T47D (cell line): ENCODE results near the gene FBXL16.

Experiments
- DNase-seq, 2 experiments: peaks; one replicate each; pipeline versions ENCODE4 v3.0.0 to v3.0.0-alpha.2; 2011 to 2012; ENCODE audit warnings: low read depth in 1 of 2, low spot score in 1 of 2
- JUND ChIP-seq: IDR thresholded peaks from 2 replicates; pipeline ENCODE4 v1.6.1; 2012; ENCODE audit warnings: low read depth
- in situ Hi-C: cut with HindIII; loops from 2 replicates; pipeline ENCODE4 v1.10.0; 2016; ENCODE audit warnings: low sequenced_read_pairs, low pct_unique_long_range_greater_than_20kb

Gene FBXL16

DNA sequence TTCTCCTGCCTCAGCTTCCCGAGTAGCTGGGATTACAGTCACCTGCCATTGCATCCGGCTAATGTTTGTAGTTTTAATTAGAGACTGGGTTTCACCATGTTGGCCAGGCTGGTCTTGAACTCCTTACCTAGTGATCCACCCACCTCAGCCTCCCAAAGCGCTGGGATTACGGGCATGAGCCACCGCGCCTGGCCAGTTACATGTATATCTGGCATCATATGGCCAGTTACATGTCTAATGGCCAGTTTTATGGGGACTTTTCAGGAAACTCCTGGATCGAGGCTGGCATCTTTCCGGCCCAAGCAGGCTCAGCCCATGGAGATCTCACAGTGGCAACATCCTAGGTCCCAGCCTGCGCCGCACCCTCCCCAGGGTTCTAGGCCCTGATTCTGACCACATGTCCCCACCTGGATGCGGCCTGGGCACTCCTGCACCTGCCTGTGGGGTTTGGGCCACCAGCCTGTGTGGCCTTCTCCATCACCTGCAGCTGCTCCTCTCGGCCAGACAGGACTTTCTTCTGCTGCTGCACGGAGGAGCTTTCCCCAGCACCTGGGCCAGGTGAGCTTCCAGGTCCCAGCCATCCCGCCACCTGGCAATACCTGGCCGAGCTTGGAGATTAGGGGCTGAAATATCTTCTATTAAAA, 36.5 kb upstream of the FBXL16 start:
- no peak for DNase-seq
- TF ChIP-seq JUND, result no peak
- in situ Hi-C loops, result no loop called here

- peak; percentile 92 to 95 for DNase-seq
- no peak for TF ChIP-seq JUND
- in situ Hi-C loops, result no loop called here
Observed at GRCh38 chr16:740764-741505, 35.3 kb upstream of the FBXL16 start, which contains the start of gene CIAO3. CIAO3 (minus strand) TSS chr16:740997; CDS start chr16:740985, 12 bp downstream.

DNA sequence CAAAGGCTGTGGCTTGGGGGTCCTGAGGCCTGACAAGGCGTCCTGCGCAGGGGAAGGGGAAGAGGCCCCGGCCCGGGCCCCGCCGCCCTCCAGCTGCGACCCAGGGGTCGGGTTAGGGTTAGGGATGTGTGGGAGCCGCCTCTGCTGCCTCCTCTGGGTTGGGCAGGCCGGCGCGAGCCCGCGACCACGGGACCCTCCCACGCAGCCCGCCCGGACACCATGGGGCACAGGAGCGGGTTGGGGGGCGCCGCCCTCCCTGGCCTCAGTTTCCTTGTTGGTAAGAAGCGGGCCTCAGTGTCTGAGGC, 34.8 kb upstream of the FBXL16 start:
- in situ Hi-C loops, result no loop called here
- TF ChIP-seq JUND, result no peak
- no peak for DNase-seq

DNA sequence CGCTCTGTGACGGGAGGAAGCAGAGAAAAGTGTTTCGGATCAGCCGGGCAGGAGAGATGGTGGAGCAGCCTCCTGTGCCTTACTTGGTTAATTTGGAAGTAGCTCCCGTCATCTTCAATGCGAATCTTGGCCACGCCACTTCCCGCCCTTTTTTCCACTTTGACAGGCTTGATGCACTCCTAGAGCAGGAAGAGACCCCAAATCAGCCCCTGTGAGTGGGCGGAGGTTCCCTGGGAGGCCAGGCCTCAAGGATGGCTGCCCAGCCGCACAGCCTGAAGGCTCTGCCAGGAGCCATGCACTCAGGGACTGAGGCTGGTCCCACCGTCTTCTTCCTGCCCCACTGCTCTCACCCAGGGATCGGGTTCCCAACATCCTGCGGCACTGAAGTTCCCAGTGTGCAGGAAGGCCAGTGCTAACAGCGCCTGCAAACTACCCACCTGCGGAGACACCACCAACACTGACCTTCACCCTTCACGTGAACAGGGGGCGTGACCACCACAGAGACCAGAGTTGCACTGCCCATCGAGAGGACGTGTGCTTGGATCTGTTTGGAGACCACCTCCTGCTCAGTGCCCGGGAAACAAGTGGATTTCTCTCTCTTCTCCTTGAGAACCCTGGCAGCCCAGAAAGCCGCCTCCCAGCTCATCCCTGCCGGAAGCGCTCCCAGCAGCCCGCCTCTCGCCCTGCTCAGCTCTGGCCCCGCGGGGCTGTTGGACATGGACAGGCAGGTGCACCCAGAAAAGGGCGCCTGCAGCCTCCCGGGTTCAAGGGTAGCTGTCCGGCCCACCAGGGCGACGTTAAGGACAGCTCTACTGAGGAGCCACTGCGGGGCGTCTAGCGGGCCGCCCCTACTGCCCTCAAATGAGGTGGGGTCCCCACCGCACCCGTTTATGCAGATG, 34.2 kb upstream of the FBXL16 start:
- DNase-seq, result no peak
- no peak for TF ChIP-seq JUND
- in situ Hi-C loops, result no loop called here

DNA sequence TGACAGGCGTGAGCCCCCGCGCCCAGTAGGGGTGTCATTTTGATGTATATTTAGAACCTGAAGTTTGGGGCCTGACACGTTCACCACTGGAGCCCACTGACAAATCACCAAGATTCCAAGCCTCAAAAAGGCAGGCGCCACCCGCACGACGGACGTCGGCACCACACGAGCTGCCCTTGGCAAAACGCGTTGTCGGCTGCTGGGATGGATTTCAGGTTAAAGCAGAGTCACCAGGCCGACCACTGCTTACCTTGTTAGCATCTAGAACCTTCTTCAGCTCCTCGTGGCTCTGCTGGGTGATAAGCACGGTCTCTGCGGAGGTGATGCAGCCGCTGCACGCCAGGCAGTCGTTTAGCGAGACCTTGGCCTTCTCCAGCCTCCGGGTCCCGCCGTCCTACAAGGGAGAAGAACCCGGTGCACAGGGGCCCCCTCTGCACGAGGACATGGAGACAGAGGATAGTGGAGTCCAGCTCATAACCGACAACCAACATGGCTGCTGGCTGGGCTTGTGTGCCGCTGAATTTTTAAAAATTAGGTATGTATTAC, 31.4 kb upstream of the FBXL16 start:
- no peak for TF ChIP-seq JUND
- no peak for DNase-seq
- in situ Hi-C loops, result no loop called here

DNA sequence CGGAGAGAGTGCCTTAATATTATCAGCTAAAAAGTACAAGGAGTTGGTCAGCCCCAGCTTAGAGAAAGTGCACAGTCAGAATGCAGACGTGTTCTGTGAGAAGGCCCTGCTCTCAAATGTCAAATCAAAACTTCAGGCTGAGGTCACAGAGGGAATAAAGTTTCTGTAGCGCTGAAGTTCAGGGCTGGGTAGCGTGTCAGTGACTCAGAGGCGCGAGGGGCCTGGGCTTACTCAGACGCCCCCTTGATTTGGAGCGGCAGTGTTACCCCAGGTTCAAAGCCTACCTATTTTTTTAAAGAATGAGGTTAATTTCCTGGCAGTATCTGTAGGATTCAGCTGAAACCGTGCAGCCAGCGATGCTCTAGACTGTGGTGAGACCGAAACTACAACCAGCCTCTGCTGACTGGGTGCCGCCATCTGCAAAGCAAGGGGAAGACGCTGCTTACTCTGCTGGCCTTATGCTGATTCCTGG, 30.4 kb upstream of the FBXL16 start:
- no peak for TF ChIP-seq JUND
- no peak for DNase-seq
- in situ Hi-C loops, result no loop called here

DNA sequence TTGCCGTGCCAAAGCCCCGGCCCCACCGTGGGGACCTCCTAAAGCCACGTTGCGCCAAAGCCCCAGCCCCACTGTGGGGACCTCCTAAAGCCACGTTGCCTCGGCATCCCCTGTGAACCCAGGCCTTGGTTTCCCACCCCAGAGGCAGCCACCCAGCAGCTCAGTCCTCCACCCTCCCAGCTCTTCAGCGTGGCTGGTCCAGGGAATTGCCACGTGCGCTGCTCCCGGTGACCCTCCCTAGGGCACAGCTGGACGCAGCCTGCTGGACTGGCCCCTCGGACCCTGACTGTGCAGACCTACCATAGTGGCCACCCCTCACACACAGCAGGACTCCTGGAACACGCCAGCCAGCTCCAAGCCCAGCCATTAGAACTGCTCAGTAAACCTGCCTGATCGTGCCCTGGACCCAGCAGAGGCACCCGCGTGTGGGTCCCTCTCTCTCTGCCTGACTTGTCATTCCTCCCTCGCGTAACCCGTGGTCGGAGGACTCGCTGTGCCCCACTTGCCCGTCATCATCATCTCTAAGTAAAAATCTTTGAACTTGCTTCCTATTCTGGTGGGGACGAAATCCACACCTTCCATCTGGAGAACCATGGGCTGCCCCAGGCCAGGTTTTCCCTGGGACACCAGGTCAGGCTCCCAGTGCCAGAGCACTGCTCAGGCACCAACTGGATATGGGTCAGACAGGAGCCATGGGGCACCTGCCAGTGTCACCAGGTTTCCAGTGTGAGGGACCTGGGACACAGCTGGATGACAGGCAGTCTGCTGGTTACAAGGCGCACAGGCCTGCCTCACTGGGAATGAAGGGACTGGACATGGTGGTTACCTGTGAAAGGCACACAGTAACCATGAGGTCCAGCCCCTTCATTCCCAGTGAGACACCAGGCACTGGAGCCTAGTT, 29.6 kb upstream of the FBXL16 start:
- no peak for TF ChIP-seq JUND

DNA sequence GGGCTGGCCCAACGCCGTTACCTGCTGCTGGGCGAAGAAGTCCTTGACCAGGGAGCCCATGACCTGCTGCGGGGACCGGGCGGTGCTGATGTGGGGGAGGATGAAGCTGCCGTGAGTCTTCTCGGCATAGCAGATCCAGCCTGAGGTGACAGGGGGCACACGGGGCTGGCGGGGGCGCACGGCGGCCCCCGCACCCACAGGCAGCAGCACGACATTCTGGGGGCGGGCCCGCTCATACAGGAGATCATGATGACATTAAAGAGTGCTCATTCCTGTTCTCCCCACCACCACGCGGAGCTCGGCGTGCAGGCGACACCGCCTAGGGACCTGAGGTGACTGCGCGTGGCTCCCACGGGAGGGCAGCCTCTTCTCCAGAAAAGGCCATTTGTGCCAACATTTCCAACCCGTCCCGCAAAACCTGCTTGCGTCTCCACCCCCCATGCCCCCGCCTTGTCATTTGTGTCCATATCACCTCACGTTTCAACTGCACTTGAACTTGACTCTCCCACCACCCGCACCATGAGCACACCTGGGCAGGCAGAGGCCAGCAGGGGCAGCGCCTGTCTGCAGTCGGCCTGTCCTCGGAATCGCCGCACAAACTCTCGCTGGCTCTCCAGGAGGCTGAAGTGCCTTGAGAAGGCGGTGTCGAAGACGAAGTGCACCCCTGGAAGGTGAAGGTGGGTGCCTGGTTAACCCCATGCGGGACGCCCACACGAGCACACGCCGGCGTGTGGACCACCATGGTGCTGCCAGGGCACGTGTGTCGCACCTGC, 28.8 kb upstream of the FBXL16 start:
- in situ Hi-C loops, result no loop called here
- TF ChIP-seq JUND, result no peak
- DNase-seq, result no peak

More for the DNA sequence above, 29.6 kb upstream of the FBXL16 start:
- DNase-seq, result no peak
- in situ Hi-C loops, result no loop called here

DNA sequence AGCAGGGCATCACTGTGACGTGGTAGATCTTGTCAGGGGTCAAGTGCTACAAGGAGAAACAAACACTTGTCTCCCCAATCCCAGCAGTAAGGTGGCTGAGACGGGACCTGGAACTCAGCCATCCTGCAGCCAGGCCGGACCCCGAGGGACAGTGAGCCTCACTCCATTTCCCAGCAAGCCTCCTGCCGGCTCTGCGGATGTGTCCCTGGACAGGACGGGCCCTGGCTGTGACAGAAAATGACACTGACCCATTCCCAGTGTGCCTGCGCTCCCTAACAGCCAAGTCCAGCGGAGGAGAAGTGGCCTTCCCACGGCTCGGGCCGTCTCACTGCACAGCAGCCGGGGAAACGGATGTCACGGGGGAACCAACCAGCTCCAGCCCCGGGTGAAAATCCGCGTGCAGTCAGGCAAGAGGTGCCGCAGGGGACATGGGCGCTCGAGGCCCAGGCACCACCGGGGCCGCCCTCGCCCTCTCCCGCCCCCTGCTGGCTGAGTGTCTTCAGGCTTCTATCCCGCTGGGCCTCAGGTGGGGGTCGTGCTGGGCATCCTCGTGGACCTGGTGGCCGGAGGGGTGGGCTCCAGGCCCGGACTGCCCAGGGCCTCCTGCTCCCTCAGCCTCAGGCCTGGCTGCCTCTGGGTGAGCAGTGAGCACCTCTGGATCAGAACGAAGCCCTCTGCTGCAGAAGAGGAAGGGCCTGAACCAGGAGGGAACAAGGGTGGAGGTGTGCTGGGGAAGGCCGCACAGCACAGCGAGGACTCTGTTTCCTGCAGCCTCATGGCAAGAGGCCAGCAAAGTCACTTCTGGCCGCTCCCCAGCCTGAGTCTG, 28.0 kb upstream of the FBXL16 start:
- in situ Hi-C loops, result no loop called here
- TF ChIP-seq JUND, result no peak
- DNase-seq, result no peak

- DNase-seq, result no peak
- TF ChIP-seq JUND, result no peak
- in situ Hi-C loops, result no loop called here
Observed at GRCh38 chr16:732936-733335, 27.3 kb upstream of the FBXL16 start.
